HUES64 (cell line): ENCODE data around the gene EEF1G.
"Not testable (repeated sequence)": the region's sequence is repeated elsewhere in the genome, so short reads cannot be mapped to it uniquely, and the experiment has no call there.

Source experiments
- H3K27ac ChIP-seq: 2 replicates; pipeline ENCODE4 v1.7.0; 2013; ENCODE audit warnings: low read depth, low read length, inconsistent platforms
- H3K27me3 ChIP-seq: 2 replicates; pipeline ENCODE4 v1.6.1; 2013; ENCODE audit warnings: mild to moderate bottlenecking, low read length; ENCODE audit not compliant: insufficient read depth
- H3K36me3 ChIP-seq: 2 replicates; pipeline ENCODE4 v1.6.1; 2013; ENCODE audit warnings: mild to moderate bottlenecking, low read length; ENCODE audit not compliant: insufficient read depth
- H3K4me1 ChIP-seq: 2 replicates; pipeline ENCODE4 v1.6.1; 2013; ENCODE audit warnings: mild to moderate bottlenecking, low read length, moderate library complexity; ENCODE audit not compliant: insufficient read depth
- H3K4me3 ChIP-seq: 2 replicates; pipeline ENCODE4 v1.5.1; 2013; ENCODE audit warnings: mild to moderate bottlenecking, low read length, moderate library complexity
- H3K9ac ChIP-seq: 2 replicates; pipeline ENCODE4 v1.6.1; 2013; ENCODE audit warnings: mild to moderate bottlenecking, low read depth, low read length
- H3K9me3 ChIP-seq: 2 replicates; pipeline ENCODE4 v1.6.1; 2013; ENCODE audit warnings: low read depth, low read length; ENCODE audit not compliant: insufficient read depth
- WGBS: fragments of 150-250, 120-280 bp; methylation state at CpG from one replicate; pipeline ENCODE4 v1.1.7; 2013; ENCODE audit warnings: missing lambda C conversion rate; 5-methylcytosine and 5-hydroxymethylcytosine counted together

EEF1G gene

DNA sequence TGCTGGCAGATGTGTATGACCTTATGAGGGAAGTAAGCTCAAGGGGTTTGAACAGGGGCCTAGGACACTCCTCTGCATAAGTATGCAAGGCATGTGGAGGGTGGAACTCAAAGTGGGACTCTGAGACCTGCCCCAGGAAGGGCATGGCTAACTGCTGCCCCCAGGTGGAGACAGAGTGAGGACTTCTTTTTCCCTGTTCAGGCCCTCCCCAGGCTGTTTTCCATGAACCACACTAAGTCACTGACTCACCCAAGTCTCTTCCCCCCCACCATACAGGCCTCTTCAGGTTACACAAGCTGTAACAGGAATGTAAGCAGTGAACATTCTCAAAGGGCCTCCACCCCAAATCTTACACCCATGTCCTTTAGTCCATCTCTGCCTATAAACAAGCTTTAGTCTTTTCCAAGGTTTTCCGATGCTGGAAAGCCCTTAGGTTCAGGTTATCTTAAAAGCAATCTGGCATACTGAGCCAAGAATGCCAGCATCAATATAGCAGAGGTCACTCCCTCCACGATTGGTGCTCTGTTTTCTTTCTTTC is 13.1 kb downstream of the EEF1G start:
- H3K9ac ChIP-seq: peak overlapping the region; percentile 44; the same call in 1 of the 2 replicates
- 69% methylated on average over 2 of the region's 2 CpGs for WGBS
- H3K27ac ChIP-seq: peak overlapping the region; percentile 87

DNA sequence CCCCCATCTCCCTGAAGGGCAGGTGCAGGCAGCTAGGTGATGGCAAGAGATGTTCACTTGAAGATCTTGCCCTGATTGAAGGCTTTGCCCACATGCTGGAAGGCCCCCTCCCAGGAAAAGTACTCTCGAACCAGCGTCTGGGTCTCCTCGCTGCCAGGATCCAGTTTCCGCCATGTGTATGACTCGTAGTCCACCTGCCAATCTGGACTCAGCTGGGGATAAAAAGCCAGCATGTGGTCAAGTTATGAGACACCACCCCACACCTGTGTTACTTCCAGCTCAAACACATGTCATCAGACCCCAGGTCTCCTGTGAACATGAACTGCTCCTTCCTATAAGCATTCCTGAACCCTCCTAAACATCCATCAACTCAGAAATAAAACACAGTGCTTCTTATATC is 14.1 kb downstream of the EEF1G start:
- not testable (repeated sequence) for H3K9ac ChIP-seq, H3K4me3 ChIP-seq, H3K27me3 ChIP-seq, H3K9me3 ChIP-seq
- H3K27ac ChIP-seq: peak overlapping the region; percentile 83; the same call in 1 of the 2 replicates
- peaks cover 69% of the 10 kb centered on the region for H3K36me3 ChIP-seq
- peaks cover 46% of the 10 kb centered on the region for H3K4me1 ChIP-seq
- WGBS: 92% methylated on average over 5 of the region's 5 CpGs

More for the DNA sequence above, 13.1 kb downstream of the EEF1G start:
- Histone ChIP-seq H3K4me1 (peaks cover 44% of the 10 kb centered on the region), H3K36me3 (peaks cover 79% of the 10 kb centered on the region), H3K4me3 (no peak overlapping the region), H3K27me3 (no peaks in the 10 kb centered on the region), H3K9me3 (no peaks in the 10 kb centered on the region)

DNA sequence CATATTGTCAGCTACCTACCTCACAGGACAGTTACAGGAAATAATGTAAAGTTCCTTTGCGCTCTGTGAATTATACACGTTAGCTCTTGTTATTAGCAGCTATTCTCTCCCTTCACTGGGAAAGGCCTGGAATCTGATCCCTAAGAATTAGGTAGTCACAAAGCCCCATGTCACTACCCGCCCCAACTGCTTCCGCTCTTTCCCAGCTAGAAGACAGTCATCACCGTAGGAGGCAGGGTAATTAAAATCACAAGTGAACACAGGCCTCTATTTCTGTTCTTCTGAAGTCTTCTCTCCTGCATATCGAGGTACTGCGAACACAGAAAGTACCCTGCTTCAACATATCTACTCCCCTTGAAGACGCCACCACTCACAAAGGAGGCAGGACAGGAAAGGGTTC is 14.5 kb downstream of the EEF1G start:
- 87% methylated on average over 8 of the region's 8 CpGs for WGBS
- Histone ChIP-seq H3K9me3 (no peaks in the 10 kb centered on the region), H3K9ac (no peak overlapping the region), H3K4me1 (peaks cover 50% of the 10 kb centered on the region), H3K4me3 (no peak overlapping the region), H3K36me3 (peaks cover 65% of the 10 kb centered on the region), H3K27me3 (no peaks in the 10 kb centered on the region), H3K27ac (peak overlapping the region; percentile 83; the same call in 1 of the 2 replicates)

DNA sequence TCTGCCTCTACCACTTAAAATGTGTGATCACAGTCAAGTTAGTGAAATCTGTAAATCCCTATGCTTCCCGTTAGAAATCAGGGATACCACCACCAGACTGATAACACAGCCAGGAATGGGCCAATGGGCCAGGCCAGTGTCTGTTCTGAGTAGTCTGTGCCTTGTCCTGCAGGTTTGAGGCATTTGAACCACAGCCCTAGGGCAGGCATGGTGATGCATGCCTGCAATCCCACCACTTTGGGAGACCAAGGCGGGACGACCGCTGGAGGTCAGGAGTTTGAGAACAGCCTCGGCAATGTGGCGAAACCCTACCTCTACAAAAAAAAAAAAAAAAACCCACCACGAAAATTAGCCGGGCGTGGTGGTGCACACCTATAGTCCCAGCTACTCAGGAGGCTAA is 15.0 kb downstream of the EEF1G start:
- Histone ChIP-seq H3K27ac (peak overlapping the region; percentile 24; the same call in 1 of the 2 replicates), H3K9ac (no peak overlapping the region), H3K4me3 (no peak overlapping the region), H3K27me3 (no peaks in the 10 kb centered on the region), H3K36me3 (peaks cover 59% of the 10 kb centered on the region), H3K9me3 (no peaks in the 10 kb centered on the region), H3K4me1 (peaks cover 55% of the 10 kb centered on the region)
- WGBS: 93% methylated on average over 8 of the region's 9 CpGs

DNA sequence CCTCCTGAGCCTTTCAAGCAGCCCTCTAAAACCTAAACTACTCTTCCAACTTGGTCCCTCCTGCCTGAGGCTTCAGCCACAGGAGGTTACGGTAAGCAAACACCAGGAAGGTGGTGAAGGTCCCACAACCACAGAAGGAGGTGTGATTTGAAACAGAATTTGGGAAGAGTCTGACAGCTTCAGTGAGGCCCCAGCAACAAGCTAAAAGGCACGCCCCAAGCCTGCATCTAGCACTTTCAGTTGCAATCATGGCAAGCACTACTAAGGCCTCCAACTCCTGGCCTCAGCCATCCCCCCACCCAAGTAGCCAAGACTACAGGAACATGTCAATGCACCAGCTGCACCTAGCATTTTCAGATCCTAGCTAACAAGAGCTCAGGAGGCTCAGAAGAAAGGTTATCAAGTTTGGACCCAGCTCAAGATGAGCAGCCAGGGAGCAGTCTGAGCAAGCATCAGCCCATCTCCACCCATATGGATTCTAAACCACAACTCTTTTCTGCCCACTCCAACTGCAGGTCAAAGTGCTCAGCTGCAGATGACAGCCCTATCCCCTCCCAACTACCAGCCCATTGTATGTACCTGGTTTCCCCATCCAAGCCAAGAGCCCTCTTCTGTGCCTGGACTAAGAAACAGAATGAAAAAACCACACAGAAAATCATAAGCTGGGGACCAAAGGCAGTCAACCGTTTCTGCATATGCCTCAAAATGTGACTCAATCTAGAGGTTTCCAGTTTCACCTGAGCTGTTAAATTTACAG is 16.6 kb downstream of the EEF1G start:
- H3K9ac ChIP-seq: peak overlapping the region; percentile 34
- H3K9me3 ChIP-seq: no peaks in the 10 kb centered on the region
- no peak overlapping the region for H3K4me3 ChIP-seq
- H3K27ac ChIP-seq: peak overlapping the region; percentile 88
- H3K4me1 ChIP-seq: peaks cover 67% of the 10 kb centered on the region
- no peaks in the 10 kb centered on the region for H3K27me3 ChIP-seq
- peaks cover 44% of the 10 kb centered on the region for H3K36me3 ChIP-seq
- WGBS: 80% methylated on average over 3 of the region's 3 CpGs

DNA sequence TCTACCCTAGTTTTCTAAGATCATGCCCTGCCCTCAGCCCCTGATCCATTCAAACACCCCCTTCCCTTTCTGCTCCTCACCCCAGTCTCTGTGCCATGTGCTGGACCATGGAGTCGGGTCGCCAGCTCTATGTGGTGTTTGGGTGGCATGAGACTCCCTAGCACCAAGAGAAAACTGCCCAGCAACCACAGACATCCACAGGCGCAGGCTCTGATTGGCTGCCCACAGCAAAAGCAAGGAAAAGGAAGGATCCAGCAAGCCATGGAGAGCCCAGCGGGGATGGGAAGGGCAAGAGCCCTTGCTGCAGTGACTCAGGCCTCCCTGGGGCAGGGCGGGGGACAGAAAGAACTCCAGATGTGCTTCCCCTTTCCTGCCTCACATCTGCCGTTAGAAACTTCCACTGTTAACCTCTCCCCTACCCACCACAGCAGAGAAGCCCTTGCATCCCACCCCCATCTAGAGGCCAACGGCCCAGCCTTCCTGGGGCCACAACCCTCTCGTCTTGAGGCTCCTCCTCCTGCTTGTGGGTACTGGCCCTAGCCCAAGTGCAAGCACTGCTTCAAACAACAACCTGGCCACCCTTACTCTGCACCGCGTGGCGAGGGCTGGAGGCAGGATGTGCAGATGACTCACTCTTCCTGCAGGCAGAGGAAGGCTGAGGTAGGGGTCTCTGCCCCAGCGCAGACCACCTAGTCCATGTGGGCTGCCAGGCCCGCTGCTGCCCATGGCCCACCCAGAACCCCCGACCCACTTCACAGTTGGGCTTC is 17.4 kb downstream of the EEF1G start:
- peaks cover 71% of the 10 kb centered on the region for H3K4me1 ChIP-seq
- no peak overlapping the region for H3K4me3 ChIP-seq
- H3K9ac ChIP-seq: peak overlapping the region; percentile 34
- peaks cover 40% of the 10 kb centered on the region for H3K36me3 ChIP-seq
- no peaks in the 10 kb centered on the region for H3K9me3 ChIP-seq
- no peaks in the 10 kb centered on the region for H3K27me3 ChIP-seq
- 50% methylated on average over 14 of the region's 14 CpGs for WGBS
- H3K27ac ChIP-seq: peak overlapping the region; percentile 88

DNA sequence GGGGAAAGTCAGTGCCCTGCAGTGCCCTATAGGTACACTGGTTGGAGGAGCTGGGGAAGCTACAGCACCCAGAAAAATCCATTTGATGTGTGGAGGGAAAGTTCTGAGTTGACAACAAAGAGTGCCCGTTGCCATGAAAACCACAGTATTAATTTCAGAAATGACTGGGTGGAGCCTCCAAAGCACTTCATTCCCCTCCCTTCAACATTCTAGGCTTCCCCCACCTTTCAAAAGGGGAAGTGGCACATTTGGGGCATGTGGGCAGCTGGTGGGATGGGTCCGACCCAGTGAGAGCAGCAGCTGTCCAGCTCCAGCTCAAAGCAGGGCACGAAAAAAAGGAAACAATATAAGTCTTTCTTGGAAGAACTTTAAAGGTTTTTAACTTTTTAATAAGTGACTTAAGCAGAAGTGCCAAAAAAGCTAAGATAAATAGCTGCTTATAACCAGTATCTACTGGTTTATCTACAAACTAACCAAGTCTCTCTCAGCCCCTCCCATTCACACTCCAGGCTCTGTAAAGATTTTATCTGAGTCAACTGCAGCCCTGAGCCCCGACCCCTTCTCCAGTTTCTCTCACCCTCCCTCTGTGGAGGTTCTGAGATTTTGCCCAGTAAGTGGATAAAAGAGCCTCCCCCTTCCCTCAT is 18.1 kb downstream of the EEF1G start:
- peak overlapping the region; percentile 88 for H3K27ac ChIP-seq
- H3K4me1 ChIP-seq: peaks cover 66% of the 10 kb centered on the region
- 83% methylated on average over 4 of the region's 4 CpGs for WGBS
- H3K36me3 ChIP-seq: peaks cover 36% of the 10 kb centered on the region
- H3K4me3 ChIP-seq: no peak overlapping the region
- H3K27me3 ChIP-seq: no peaks in the 10 kb centered on the region
- H3K9ac ChIP-seq: no peak overlapping the region
- H3K9me3 ChIP-seq: no peaks in the 10 kb centered on the region

DNA sequence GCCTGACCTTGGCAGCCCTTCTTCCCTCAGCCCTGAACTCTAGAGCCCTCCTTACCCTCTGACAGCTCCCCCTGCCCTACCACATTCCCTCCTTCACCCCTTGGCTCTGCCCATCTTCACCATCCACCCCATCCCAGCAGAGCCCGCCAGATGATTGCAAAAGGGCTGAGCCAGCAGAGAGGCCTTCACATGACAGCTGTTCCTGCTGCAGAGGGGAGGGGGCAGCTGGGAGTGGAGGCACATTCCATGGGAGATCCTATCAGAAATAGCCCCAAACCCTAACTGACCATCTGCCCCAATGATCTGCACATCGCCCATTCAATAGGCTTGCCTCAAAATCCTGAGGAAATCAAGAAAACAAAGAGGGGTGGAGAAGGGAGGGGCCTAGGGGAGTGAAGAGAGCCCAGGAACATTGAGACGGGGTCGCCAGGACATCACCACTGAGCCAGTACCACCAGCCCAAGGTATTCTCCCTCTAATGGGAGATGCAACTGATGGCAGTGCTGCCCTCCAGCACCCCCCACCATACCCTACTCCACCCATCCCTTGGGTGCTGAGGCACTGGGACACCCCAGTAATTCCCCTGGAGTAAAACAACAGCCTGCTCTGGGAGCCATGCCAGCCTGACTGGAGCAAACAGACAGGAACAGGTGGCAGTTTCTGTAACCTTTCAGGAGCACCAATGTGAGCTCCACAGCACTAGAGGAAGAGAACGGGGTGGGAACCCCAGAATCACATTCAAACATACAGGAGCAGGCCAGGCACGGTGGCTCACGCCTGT is 19.1 kb downstream of the EEF1G start:
- peaks cover 56% of the 10 kb centered on the region for H3K4me1 ChIP-seq
- WGBS: 83% methylated on average over 7 of the region's 7 CpGs
- no peak overlapping the region for H3K9ac ChIP-seq
- no peak overlapping the region for H3K27ac ChIP-seq
- H3K9me3 ChIP-seq: no peaks in the 10 kb centered on the region
- no peaks in the 10 kb centered on the region for H3K27me3 ChIP-seq
- no peak overlapping the region for H3K4me3 ChIP-seq
- H3K36me3 ChIP-seq: peaks cover 27% of the 10 kb centered on the region

DNA sequence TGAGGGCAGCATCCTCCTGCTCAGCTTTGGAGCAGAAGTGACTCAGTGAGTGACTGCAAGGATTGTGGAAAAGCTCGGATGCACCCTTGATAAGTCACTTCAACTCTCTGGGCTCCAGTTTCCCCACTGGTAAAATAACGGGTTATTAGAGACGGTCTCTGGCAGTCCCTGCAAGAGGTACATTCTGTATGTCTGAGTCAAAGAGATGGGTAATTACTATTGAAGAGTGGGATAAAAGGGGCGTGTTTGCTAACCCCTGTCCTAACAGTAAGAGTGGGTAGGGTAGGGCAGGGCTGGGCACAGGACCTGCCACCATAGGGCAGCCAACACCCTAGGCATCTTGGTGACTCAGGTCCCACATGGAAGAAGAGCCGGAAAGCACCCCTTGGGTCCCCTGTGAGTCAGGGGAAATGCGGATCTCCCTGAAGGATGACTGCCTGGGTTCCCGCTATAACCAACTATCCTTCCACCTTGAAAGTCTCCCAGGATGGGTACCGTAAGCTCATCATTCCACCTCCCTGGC is 19.8 kb downstream of the EEF1G start:
- peak overlapping the region; percentile 68; the same call in 1 of the 2 replicates for H3K27ac ChIP-seq
- 81% methylated on average over 8 of the region's 8 CpGs for WGBS
- H3K27me3 ChIP-seq: peaks cover 3% of the 10 kb centered on the region
- no peaks in the 10 kb centered on the region for H3K9me3 ChIP-seq
- H3K9ac ChIP-seq: no peak overlapping the region
- peaks cover 51% of the 10 kb centered on the region for H3K4me1 ChIP-seq
- peaks cover 20% of the 10 kb centered on the region for H3K36me3 ChIP-seq
- H3K4me3 ChIP-seq: peak overlapping the region; percentile 26; the same call in 1 of the 2 replicates

DNA sequence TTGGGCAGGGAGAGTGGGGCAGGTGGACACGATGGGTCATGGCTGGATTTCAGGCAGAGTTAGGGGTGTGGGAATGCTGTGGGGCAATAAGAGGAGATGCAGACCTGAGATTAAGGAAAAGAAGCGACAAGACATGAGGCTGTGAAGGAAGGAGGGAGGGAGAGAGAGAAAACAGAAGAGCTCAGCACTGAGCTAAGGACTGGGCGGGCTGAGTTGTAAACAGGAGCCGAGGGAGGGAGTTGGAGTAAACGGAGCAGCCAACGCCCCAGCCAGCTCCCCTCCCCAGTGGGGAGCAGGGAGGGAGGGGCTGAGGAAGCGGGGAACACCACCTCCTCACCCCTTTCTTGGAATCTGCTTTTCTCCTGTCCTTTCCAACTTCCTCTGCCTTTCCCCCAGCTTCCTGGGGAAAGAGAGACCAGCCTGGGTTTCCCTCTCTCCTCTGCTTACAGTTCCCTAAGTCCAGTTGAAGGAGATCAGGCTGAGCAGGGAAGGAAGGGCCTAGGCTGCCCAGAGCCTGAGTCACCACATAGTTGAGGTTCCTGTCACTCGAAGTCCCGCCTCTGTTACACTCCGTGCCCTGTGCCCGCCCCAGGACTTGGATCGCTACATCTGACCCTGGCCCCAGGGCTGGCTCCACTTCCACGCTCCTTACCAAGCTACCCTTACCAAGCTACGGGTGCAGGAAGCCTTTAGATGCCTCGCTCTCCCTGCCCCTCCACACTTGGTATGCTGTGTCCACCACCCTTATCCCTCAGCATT is 20.4 kb downstream of the EEF1G start:
- Histone ChIP-seq H3K4me3 (peak overlapping the region; percentile 26), H3K27me3 (peaks cover 9% of the 10 kb centered on the region), H3K27ac (peak overlapping the region; percentile 68), H3K36me3 (peaks cover 14% of the 10 kb centered on the region), H3K9ac (peak overlapping the region; percentile 47), H3K9me3 (no peaks in the 10 kb centered on the region), H3K4me1 (peaks cover 47% of the 10 kb centered on the region)
- 20% methylated on average over 13 of the region's 15 CpGs for WGBS
